ENCODE results near the gene G6PD. TPM values are rescaled to one million over a fixed set of nuclear protein-coding genes. Genes with fewer than 3 reads are reported as not detected.
"Not testable (repeated sequence)": the region's sequence is repeated elsewhere in the genome, so short reads cannot be mapped to it uniquely, and the experiment has no call there.

The G6PD gene
- total RNA-seq, 1 experiment from 2014 or later: 615 TPM

DNA sequence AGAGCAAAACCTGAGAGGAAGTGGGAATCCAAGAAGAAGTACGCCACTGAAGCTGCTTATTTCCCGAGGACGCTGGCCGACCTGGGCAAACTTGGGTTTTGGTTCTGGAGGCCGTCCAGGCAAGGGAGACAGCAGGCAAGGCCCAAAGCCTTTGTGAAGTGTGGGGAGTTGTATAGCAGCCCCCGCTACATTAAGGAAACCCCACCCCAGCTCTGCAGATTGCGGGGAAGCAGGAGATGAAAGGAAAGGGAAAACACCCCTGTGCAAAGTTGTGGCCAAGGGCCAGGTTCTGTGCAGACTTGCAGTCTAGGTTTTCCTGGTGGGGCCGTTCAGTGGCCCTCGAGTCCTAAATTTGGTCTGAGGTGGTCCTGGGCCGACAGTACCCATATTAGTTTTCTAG lies 26.4 kb upstream of the G6PD start:
- BruUV-seq (replicated peaks); in situ Hi-C loops (cut with HindIII; ENCODE audit: low pct_unique_long_range_greater_than_20kb, low sequenced_read_pairs); ATAC-seq; H3K4me1 ChIP-seq (ENCODE audit: control insufficient read depth, insufficient read depth, low read length); H3K9me3 ChIP-seq (ENCODE audit: control insufficient read depth, insufficient read depth, low read depth, low read length); intact Hi-C loops (cut with micrococcal nuclease; ENCODE audit: unreplicated experiment); H3K36me3 ChIP-seq (ENCODE audit: control insufficient read depth, insufficient read depth, low read length); CTCF ChIA-PET; POLR2A ChIA-PET; H3K4me3 ChIP-seq (ENCODE audit: low read depth in 2 of 2, low read length in 2 of 2); H3K27ac ChIP-seq (ENCODE audit: low read length); DNase-seq (ENCODE audit: low read depth, low spot score); H3K27me3 ChIP-seq (ENCODE audit: control insufficient read depth, insufficient read depth, low read length): not testable (repeated sequence)

DNA sequence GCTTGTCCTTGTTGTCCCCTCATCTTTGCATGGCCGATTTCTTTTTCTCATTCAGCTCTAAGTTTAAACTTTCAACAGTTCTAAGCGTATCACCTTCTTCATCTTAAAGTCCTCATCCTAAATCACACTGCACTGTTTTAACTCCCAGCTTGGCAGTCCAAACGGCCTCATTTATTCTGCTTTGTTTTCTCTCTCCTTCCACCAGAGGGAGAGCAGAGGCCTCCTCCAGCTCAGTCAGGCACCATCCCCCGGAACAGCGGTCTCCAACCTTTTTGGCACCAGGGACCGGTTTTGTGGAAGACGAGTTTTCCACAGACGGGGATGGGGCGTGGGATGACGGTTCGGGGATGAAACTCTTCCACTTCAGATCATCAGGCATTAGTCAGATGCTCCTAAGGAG lies 23.7 kb upstream of the G6PD start:
- H3K36me3 ChIP-seq (ENCODE audit: control insufficient read depth, insufficient read depth, low read length); H3K27ac ChIP-seq (ENCODE audit: low read length); DNase-seq (ENCODE audit: low read depth, low spot score); BruUV-seq (replicated peaks); in situ Hi-C loops (cut with HindIII; ENCODE audit: low pct_unique_long_range_greater_than_20kb, low sequenced_read_pairs); H3K4me3 ChIP-seq (ENCODE audit: low read depth in 2 of 2, low read length in 2 of 2); H3K4me1 ChIP-seq (ENCODE audit: control insufficient read depth, insufficient read depth, low read length); CTCF ChIA-PET; H3K27me3 ChIP-seq (ENCODE audit: control insufficient read depth, insufficient read depth, low read length); POLR2A ChIA-PET; H3K9me3 ChIP-seq (ENCODE audit: control insufficient read depth, insufficient read depth, low read depth, low read length); intact Hi-C loops (cut with micrococcal nuclease; ENCODE audit: unreplicated experiment): not testable (repeated sequence)
- ATAC-seq: peak; percentile 72

GRCh38 chrX:154562295-154562694 lies 15.6 kb upstream of the G6PD start:
- BruUV-seq (replicated peaks): TSS peak; percentile 75
- H3K36me3 ChIP-seq (ENCODE audit: control insufficient read depth, insufficient read depth, low read length); H3K9me3 ChIP-seq (ENCODE audit: control insufficient read depth, insufficient read depth, low read depth, low read length); ATAC-seq; POLR2A ChIA-PET; H3K4me1 ChIP-seq (ENCODE audit: control insufficient read depth, insufficient read depth, low read length); H3K27me3 ChIP-seq (ENCODE audit: control insufficient read depth, insufficient read depth, low read length); in situ Hi-C loops (cut with HindIII; ENCODE audit: low pct_unique_long_range_greater_than_20kb, low sequenced_read_pairs); H3K4me3 ChIP-seq (ENCODE audit: low read depth in 2 of 2, low read length in 2 of 2); intact Hi-C loops (cut with micrococcal nuclease; ENCODE audit: unreplicated experiment); DNase-seq (ENCODE audit: low read depth, low spot score); CTCF ChIA-PET; H3K27ac ChIP-seq (ENCODE audit: low read length): not testable (repeated sequence)

DNA sequence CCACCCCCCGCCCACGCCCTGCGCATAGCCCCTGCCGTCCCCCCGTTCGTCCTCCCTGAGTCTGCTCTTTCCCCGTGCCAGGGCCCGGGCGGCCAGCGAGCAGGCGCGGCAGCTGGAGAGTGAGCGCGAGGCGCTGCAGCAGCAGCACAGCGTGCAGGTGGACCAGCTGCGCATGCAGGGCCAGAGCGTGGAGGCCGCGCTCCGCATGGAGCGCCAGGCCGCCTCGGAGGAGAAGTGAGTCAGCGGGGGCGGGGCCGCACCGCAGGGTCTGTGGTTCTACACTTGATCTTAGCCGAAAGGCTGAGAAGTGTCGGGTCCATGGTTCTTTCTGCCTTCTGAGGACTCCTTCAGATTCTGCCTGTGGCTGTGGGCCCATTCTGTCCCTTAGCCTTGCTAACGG lies 13.7 kb upstream of the G6PD start:
- H3K27ac ChIP-seq (ENCODE audit: low read length); DNase-seq (ENCODE audit: low read depth, low spot score); CTCF ChIA-PET; H3K36me3 ChIP-seq (ENCODE audit: control insufficient read depth, insufficient read depth, low read length); H3K9me3 ChIP-seq (ENCODE audit: control insufficient read depth, insufficient read depth, low read depth, low read length); ATAC-seq; intact Hi-C loops (cut with micrococcal nuclease; ENCODE audit: unreplicated experiment); H3K27me3 ChIP-seq (ENCODE audit: control insufficient read depth, insufficient read depth, low read length); in situ Hi-C loops (cut with HindIII; ENCODE audit: low pct_unique_long_range_greater_than_20kb, low sequenced_read_pairs); H3K4me3 ChIP-seq (ENCODE audit: low read depth in 2 of 2, low read length in 2 of 2); H3K4me1 ChIP-seq (ENCODE audit: control insufficient read depth, insufficient read depth, low read length); BruUV-seq (replicated peaks); POLR2A ChIA-PET: not testable (repeated sequence)

- H3K4me1 ChIP-seq (ENCODE audit: control insufficient read depth, insufficient read depth, low read length); H3K4me3 ChIP-seq (ENCODE audit: low read depth in 2 of 2, low read length in 2 of 2); DNase-seq (ENCODE audit: low read depth, low spot score); POLR2A ChIA-PET; H3K9me3 ChIP-seq (ENCODE audit: control insufficient read depth, insufficient read depth, low read depth, low read length); in situ Hi-C loops (cut with HindIII; ENCODE audit: low pct_unique_long_range_greater_than_20kb, low sequenced_read_pairs); H3K36me3 ChIP-seq (ENCODE audit: control insufficient read depth, insufficient read depth, low read length); BruUV-seq (replicated peaks); CTCF ChIA-PET; H3K27ac ChIP-seq (ENCODE audit: low read length); intact Hi-C loops (cut with micrococcal nuclease; ENCODE audit: unreplicated experiment); H3K27me3 ChIP-seq (ENCODE audit: control insufficient read depth, insufficient read depth, low read length): not testable (repeated sequence)
- peak; percentile 7; the same call in 1 of the 2 replicates for ATAC-seq
These were observed 12.2 kb upstream of the G6PD start for GRCh38 chrX:154558896-154559295.

GRCh38 chrX:154558060-154558690 lies 11.5 kb upstream of the G6PD start:
- ATAC-seq: peak; percentile 20; the same call in 1 of the 2 replicates
- intact Hi-C loops (cut with micrococcal nuclease; ENCODE audit: unreplicated experiment): not testable (repeated sequence)

GRCh38 chrX:154552112-154552806 lies 5.6 kb upstream of the G6PD start:
- DNase-seq (ENCODE audit: low read depth, low spot score); H3K9me3 ChIP-seq (ENCODE audit: control insufficient read depth, insufficient read depth, low read depth, low read length); H3K27me3 ChIP-seq (ENCODE audit: control insufficient read depth, insufficient read depth, low read length); intact Hi-C loops (cut with micrococcal nuclease; ENCODE audit: unreplicated experiment); H3K4me3 ChIP-seq (ENCODE audit: low read depth in 2 of 2, low read length in 2 of 2); BruUV-seq (replicated peaks); in situ Hi-C loops (cut with HindIII; ENCODE audit: low pct_unique_long_range_greater_than_20kb, low sequenced_read_pairs); POLR2A ChIA-PET; H3K36me3 ChIP-seq (ENCODE audit: control insufficient read depth, insufficient read depth, low read length); H3K27ac ChIP-seq (ENCODE audit: low read length): not testable (repeated sequence)
- H3K4me1 ChIP-seq (ENCODE audit: control insufficient read depth, insufficient read depth, low read length): peaks cover 11% of the 10 kb centered on the region
- CTCF ChIA-PET: interaction anchor here (0.7 kb wide), 1 partner anchor 144 kb away, joined by 11 read pairs; no protein-coding TSS in a partner anchor
- ATAC-seq: peak; percentile 53

More at GRCh38 chrX:154558060-154558690, 11.5 kb upstream of the G6PD start:
- H3K9me3 ChIP-seq (ENCODE audit: control insufficient read depth, insufficient read depth, low read depth, low read length); H3K27me3 ChIP-seq (ENCODE audit: control insufficient read depth, insufficient read depth, low read length); H3K36me3 ChIP-seq (ENCODE audit: control insufficient read depth, insufficient read depth, low read length); BruUV-seq (replicated peaks); H3K4me1 ChIP-seq (ENCODE audit: control insufficient read depth, insufficient read depth, low read length); H3K27ac ChIP-seq (ENCODE audit: low read length); in situ Hi-C loops (cut with HindIII; ENCODE audit: low pct_unique_long_range_greater_than_20kb, low sequenced_read_pairs); H3K4me3 ChIP-seq (ENCODE audit: low read depth in 2 of 2, low read length in 2 of 2); CTCF ChIA-PET; POLR2A ChIA-PET; DNase-seq (ENCODE audit: low read depth, low spot score): not testable (repeated sequence)

All from Panc1 (cell line).